HG03066 (cell line): Measurements from ENCODE around the gene CHAF1A.

Experiments
- ATAC-seq: cut with Tn5 transposase; IDR thresholded peaks from one replicate; pipeline ENCODE4 v1.9.1; 2021; ENCODE audit warnings: low read depth; ENCODE audit not compliant: unreplicated experiment

The CHAF1A gene

GRCh38 chr19:4376991-4377781 lies 25.3 kb upstream of the CHAF1A start:
- no peak for ATAC-seq

GRCh38 chr19:4378886-4379285 lies 23.6 kb upstream of the CHAF1A start:
- no peak for ATAC-seq

GRCh38 chr19:4379383-4380253 lies 22.8 kb upstream of the CHAF1A start:
- ATAC-seq: peak; percentile 47

GRCh38 chr19:4380254-4380727 lies 22.1 kb upstream of the CHAF1A start:
- peak; percentile 23 for ATAC-seq

GRCh38 chr19:4385291-4386040 lies 17.0 kb upstream of the CHAF1A start:
- no peak for ATAC-seq

- ATAC-seq: no peak
These were observed 16.2 kb upstream of the CHAF1A start for GRCh38 chr19:4386041-4386782.

- no peak for ATAC-seq
These were observed 13.9 kb upstream of the CHAF1A start for GRCh38 chr19:4388337-4389063.

GRCh38 chr19:4389064-4389375 lies 13.4 kb upstream of the CHAF1A start:
- ATAC-seq: no peak

- ATAC-seq: no peak
These were observed 12.9 kb upstream of the CHAF1A start for GRCh38 chr19:4389511-4390016.

GRCh38 chr19:4390017-4390566 lies 12.3 kb upstream of the CHAF1A start:
- ATAC-seq: no peak

- ATAC-seq: no peak
These were observed 11.7 kb upstream of the CHAF1A start for GRCh38 chr19:4390567-4391305.

GRCh38 chr19:4391306-4391693 lies 11.1 kb upstream of the CHAF1A start:
- ATAC-seq: no peak

GRCh38 chr19:4391701-4392483 lies 10.5 kb upstream of the CHAF1A start:
- ATAC-seq: no peak

- ATAC-seq: no peak
These were observed 8.4 kb upstream of the CHAF1A start for GRCh38 chr19:4393947-4394590.

GRCh38 chr19:4396949-4397783 lies 5.3 kb upstream of the CHAF1A start:
- ATAC-seq: no peak

GRCh38 chr19:4399812-4400134 lies 2.7 kb upstream of the CHAF1A start:
- peak; percentile 17 for ATAC-seq
